Esophagus muscularis mucosa (tissue), 4 donors: ENCODE results near the gene C13orf46. TPM values are rescaled to one million over a fixed set of nuclear protein-coding genes. Genes with fewer than 3 reads are reported as not detected.
"Not testable (repeated sequence)": the region's sequence is repeated elsewhere in the genome, so short reads cannot be mapped to it uniquely, and the experiment has no call there.

Source experiments
- DNase-seq: peaks from one replicate; pipeline ENCODE4 v3.0.0-alpha.2; 2017; ENCODE audit errors: extremely low spot score
- H3K27ac ChIP-seq, 4 donors: fragments of 200-600 bp; sonication (generic); replicated peaks in 1 of 4; 1 replicate in 3 of 4; 2 replicates in 1 of 4; pipeline ENCODE4 v1.5.1; 2016 to 2019; ENCODE audit warnings: mild to moderate bottlenecking in 1 of 4
- H3K27me3 ChIP-seq, 4 donors: fragments of 200-600 bp; sonication (generic); one replicate each; pipeline versions ENCODE4 v1.5.1 to v1.6.0; 2016 to 2019
- H3K36me3 ChIP-seq, 4 donors: fragments of 200-600 bp; sonication (generic); one replicate each; pipeline ENCODE4 v1.5.1; 2016 to 2019
- H3K4me1 ChIP-seq, 4 donors: fragments of 200-600 bp; sonication (generic); one replicate each; pipeline ENCODE4 v1.5.1; 2016 to 2019
- H3K4me3 ChIP-seq, 4 donors: fragments of 200-600 bp; sonication (generic); 1 replicate in 2 of 4; 2 replicates in 2 of 4; pipeline ENCODE4 v1.5.1; 2016 to 2019; ENCODE audit warnings: mild to moderate bottlenecking in 4 of 4, moderate library complexity in 1 of 4
- H3K9me3 ChIP-seq, 4 donors: fragments of 200-600 bp; sonication (generic); 1 replicate in 3 of 4; 2 replicates in 1 of 4; pipeline ENCODE4 v1.5.1; 2016 to 2019
- CTCF ChIP-seq, 3 experiments: fragments of 200-600 bp in 2 of 3; fragments of 450-650 bp in 1 of 3; sonication (generic) in 2 of 3; IDR thresholded peaks; one replicate each; pipeline ENCODE4 v1.5.1; 2017 to 2019; ENCODE audit warnings: antibody characterized with exemption in 3 of 3, mild to moderate bottlenecking in 2 of 3, moderate library complexity in 1 of 3
- EP300 ChIP-seq: sonication (generic); formaldehyde crosslinking; IDR thresholded peaks from one replicate; pipeline ENCODE4 v1.6.1; 2017; ENCODE audit warnings: antibody characterized with exemption
- POLR2A ChIP-seq: fragments of 450-650 bp; IDR thresholded peaks from one replicate; pipeline ENCODE4 v1.6.1; 2017; ENCODE audit warnings: antibody characterized with exemption, moderate library complexity, mild to moderate bottlenecking, low read depth
- POLR2AphosphoS5 ChIP-seq, 2 donors: sonication (generic); formaldehyde crosslinking; IDR thresholded peaks; one replicate each; pipeline ENCODE4 v1.6.1; 2017; ENCODE audit warnings: antibody characterized with exemption in 2 of 2
- WGBS: methylation state at CpG from one replicate; pipeline ENCODE4 v1.1.5; 2018; 5-methylcytosine and 5-hydroxymethylcytosine counted together
- intact Hi-C: fragments of 100-400 bp; cut with DNase I; formaldehyde crosslinking; loops from one replicate; pipeline ENCODE4 v1.15.1; 2023
- total RNA-seq, 4 donors: library from RNA; depleted of rRNA; stranded (reverse); fragments of >200 nt; gene quantifications; one replicate each; pipeline versions ENCODE4 v1.1.0 to v1.2.1, GENCODE V29; 2016

Gene C13orf46
- total RNA-seq, 4 donors from 2014 or later: 0.17 to 2.1 (median 0.89) TPM

DNA sequence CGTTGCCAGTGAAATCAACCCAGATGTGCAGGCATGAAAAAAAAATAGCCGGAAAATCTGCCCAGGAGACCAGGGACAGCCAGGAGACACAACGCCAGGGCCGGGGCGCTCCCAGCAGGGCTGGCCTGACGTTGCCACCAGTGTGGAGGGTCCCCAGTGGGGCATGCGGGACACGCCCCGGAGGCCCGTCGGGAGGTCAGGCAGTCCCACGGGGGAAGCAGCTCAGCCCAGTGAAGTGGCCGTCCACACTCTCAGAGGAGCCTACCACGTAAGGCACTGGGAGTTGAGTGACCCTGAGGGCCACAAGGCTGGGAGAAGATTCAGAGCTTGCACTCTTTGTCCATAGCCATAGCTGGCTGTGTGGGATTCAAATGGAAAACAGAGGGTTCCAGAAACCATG lies 56.8 kb downstream of the C13orf46 start:
- Histone ChIP-seq H3K36me3 (no peaks in the 10 kb centered on the region), H3K27me3 (peaks cover 0 to 6% (median 0%) of the 10 kb centered on the region in 4 donors), H3K9me3 (peaks cover 0 to 6% (median 0%) of the 10 kb centered on the region in 4 donors), H3K27ac (no peak overlapping the region), H3K4me1 (peaks cover 0 to 32% (median 25%) of the 10 kb centered on the region in 4 donors), H3K4me3 (no peak overlapping the region)
- no peak for TF ChIP-seq POLR2A
- DNase-seq: peak; percentile 75
- WGBS: 85% methylated on average over 14 of the region's 14 CpGs
- intact Hi-C loops: no loop called here

GRCh38 chr13:113916330-113916815 lies 57.5 kb downstream of the C13orf46 start:
- intact Hi-C loops: no loop called here
- Histone ChIP-seq H3K27me3 (peaks cover 0 to 6% (median 0%) of the 10 kb centered on the region in 4 donors), H3K4me3 (no peak overlapping the region), H3K36me3 (no peaks in the 10 kb centered on the region), H3K4me1 (peaks cover 0 to 32% (median 25%) of the 10 kb centered on the region in 4 donors), H3K27ac (no peak overlapping the region), H3K9me3 (no peaks in the 10 kb centered on the region)
- no peak for TF ChIP-seq POLR2A
- peak in 1 of 2 donors; percentile 83 for TF ChIP-seq POLR2AphosphoS5 (IDR thresholded peaks at IDR 0.05)
- WGBS: 98% methylated on average over 2 of the region's 2 CpGs
- DNase-seq: peak; percentile 70

DNA sequence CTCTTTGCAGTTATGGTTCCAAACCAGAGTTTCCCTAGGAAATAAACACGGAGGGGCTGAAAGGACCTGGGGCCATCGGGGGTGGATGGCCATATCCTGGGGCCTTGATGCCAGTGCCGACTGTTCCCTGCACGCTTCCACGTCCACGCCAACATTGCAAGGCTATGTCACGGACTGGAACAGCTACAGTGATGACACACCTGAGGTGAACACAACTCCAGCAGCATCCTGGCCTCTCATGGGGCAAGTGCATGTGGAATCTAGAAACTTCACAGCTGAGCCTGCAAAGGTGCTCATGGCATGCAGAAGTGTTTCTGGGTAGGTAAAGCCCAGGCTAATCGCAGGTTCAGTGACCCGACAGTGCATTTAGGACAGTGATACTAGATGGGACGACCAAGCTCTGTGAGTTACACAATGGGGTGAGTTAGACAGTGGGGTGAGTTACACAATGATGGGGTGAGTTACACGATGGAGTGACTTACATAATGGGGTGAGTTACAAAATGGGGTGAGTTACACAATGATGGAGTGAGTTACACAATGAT lies 58.0 kb downstream of the C13orf46 start:
- peaks cover 0 to 6% (median 0%) of the 10 kb centered on the region in 4 donors for H3K27me3 ChIP-seq
- peak; percentile 47 for DNase-seq
- H3K27ac ChIP-seq: no peak overlapping the region
- TF ChIP-seq EP300 (no peak), POLR2A (no peak), POLR2AphosphoS5 (IDR thresholded peaks at IDR 0.05) (no peak), CTCF (IDR thresholded peaks at IDR 0.05) (no peak)
- no peaks in the 10 kb centered on the region for H3K9me3 ChIP-seq
- H3K4me3 ChIP-seq: no peak overlapping the region
- peaks cover 0 to 32% (median 25%) of the 10 kb centered on the region in 4 donors for H3K4me1 ChIP-seq
- 91% methylated on average over 11 of the region's 11 CpGs for WGBS
- no peaks in the 10 kb centered on the region for H3K36me3 ChIP-seq
- intact Hi-C loops: no loop called here

DNA sequence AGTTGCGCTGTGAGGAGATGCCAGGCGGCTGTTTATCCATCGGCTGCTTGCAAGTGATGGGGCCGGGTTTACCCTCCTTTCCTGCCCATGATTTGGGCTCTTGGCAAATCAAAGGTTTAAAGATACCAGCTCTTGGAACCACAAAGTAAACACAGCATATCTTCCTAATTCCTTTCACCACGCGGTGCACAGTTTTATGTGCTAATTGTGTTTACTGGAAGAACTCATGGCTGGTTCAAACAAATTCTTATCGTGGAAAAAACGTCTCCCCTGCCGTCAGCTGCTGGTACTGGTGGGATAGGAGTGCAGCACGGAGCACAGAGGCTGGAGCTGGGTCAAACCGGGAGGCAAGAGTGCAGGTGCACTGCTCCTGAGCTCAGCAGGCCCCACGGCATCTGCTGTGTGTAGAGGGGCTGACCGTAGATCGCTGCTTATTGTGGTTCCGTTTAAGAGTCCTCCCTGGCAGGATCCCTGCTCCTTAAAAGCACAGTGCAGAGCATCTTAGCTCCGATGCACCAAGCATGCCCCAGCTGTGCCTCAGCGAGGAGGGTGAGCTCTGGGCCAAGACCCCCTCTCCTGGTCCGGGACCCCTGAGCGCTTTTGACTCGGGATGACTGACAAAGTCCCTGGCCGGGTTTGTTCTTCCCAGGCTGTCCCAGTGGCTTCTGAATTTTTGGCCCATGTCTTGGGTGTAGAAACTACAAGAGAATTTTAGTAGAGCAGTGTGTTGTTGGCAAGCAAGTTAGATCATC lies 58.7 kb downstream of the C13orf46 start:
- H3K4me1 ChIP-seq: peaks cover 0 to 32% (median 25%) of the 10 kb centered on the region in 4 donors
- TF ChIP-seq POLR2A (no peak), EP300 (no peak), POLR2AphosphoS5 (IDR thresholded peaks at IDR 0.05) (no peak), CTCF (IDR thresholded peaks at IDR 0.05) (no peak)
- H3K36me3 ChIP-seq: no peaks in the 10 kb centered on the region
- 57% methylated on average over 10 of the region's 21 CpGs for WGBS
- H3K9me3 ChIP-seq: no peaks in the 10 kb centered on the region
- no peak overlapping the region for H3K27ac ChIP-seq
- peak; percentile 37 for DNase-seq
- intact Hi-C loops: no loop called here
- no peak overlapping the region for H3K4me3 ChIP-seq
- H3K27me3 ChIP-seq: peaks cover 0 to 6% (median 0%) of the 10 kb centered on the region in 4 donors

DNA sequence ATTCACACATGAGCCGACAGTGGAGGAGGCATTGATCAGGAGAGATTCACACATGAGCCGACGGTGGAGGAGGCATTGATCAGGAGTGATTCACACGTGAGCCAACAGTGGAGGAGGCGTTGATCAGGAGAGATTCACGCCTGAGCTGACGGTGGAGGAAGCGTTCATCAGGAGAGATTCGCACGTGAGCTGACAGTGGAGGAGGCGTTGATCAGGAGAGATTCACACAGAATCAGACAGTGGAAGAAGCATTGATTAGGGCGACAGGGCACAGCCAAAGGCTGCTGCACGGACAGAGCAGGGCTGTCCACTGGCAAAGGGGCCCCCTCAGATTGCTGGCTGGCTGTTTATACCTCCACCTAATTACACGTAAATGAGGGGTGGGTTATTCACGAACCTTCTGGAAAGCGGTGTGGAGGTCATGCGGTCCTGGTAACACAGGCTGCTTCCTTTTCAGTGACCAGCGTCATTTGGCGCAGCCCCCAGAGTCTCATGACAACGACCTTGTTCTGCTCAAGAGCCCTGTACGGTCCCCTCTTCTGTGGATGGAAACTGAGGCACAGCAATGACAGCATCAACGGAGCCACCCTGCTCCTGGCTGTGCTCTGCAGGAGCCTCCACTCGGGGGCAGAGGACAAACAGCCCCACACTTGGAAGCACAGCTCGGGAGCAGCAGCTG lies 59.4 kb downstream of the C13orf46 start:
- TF ChIP-seq POLR2A: no peak
- no peak for TF ChIP-seq CTCF (IDR thresholded peaks at IDR 0.05)
- no peak for TF ChIP-seq EP300
- no peak for TF ChIP-seq POLR2AphosphoS5 (IDR thresholded peaks at IDR 0.05)
- DNase-seq: peak; percentile 47
- Histone ChIP-seq H3K9me3 (no peaks in the 10 kb centered on the region), H3K4me1 (peaks cover 0 to 28% (median 21%) of the 10 kb centered on the region in 4 donors), H3K27me3 (peaks cover 0 to 6% (median 0%) of the 10 kb centered on the region in 4 donors), H3K27ac (no peak overlapping the region), H3K36me3 (no peaks in the 10 kb centered on the region), H3K4me3 (no peak overlapping the region)
- intact Hi-C loops: no loop called here
- 89% methylated on average over 20 of the region's 24 CpGs for WGBS

- WGBS: 96% methylated on average over 22 of the region's 22 CpGs
- intact Hi-C loops, H3K36me3 ChIP-seq, H3K27ac ChIP-seq, H3K9me3 ChIP-seq, H3K27me3 ChIP-seq, H3K4me3 ChIP-seq: not testable (repeated sequence)
- peaks cover 0 to 22% (median 17%) of the 10 kb centered on the region in 4 donors for H3K4me1 ChIP-seq
- DNase-seq: peak; percentile 26
Observed at GRCh38 chr13:113913838-113914237, 60.0 kb downstream of the C13orf46 start.

GRCh38 chr13:113913408-113913807 lies 60.5 kb downstream of the C13orf46 start:
- not testable (repeated sequence) for H3K36me3 ChIP-seq

More at GRCh38 chr13:113913408-113913807, 60.5 kb downstream of the C13orf46 start:
- H3K27ac ChIP-seq, intact Hi-C loops, DNase-seq, H3K4me3 ChIP-seq, H3K9me3 ChIP-seq, H3K27me3 ChIP-seq: not testable (repeated sequence)
- H3K4me1 ChIP-seq: peaks cover 0 to 22% (median 16%) of the 10 kb centered on the region in 4 donors
- WGBS: 68% methylated on average over 8 of the region's 8 CpGs
